Measurements from ENCODE around the gene P2RY11.

Gene P2RY11

GRCh38 chr19:10136936-10137335 lies 25.4 kb downstream of the P2RY11 start:
- no peaks in the 10 kb centered on the region for H3K9me3 ChIP-seq (ENCODE audit: insufficient read depth, low read depth, low read length)
- peaks cover 99% of the 10 kb centered on the region for H3K36me3 ChIP-seq (ENCODE audit: insufficient read depth, low read depth, low read length)
- no peaks in the 10 kb centered on the region for H3K27me3 ChIP-seq (ENCODE audit: insufficient read depth, low read length)
- H3K4me3 ChIP-seq (ENCODE audit: low read length) = no peak overlapping the region
- no peak overlapping the region for H3K27ac ChIP-seq (ENCODE audit: low read length)
- H3K9ac ChIP-seq (ENCODE audit: low read depth, low read length) = no peak overlapping the region
- no peaks in the 10 kb centered on the region for H3K4me1 ChIP-seq (ENCODE audit: insufficient read depth, low read length)

DNA sequence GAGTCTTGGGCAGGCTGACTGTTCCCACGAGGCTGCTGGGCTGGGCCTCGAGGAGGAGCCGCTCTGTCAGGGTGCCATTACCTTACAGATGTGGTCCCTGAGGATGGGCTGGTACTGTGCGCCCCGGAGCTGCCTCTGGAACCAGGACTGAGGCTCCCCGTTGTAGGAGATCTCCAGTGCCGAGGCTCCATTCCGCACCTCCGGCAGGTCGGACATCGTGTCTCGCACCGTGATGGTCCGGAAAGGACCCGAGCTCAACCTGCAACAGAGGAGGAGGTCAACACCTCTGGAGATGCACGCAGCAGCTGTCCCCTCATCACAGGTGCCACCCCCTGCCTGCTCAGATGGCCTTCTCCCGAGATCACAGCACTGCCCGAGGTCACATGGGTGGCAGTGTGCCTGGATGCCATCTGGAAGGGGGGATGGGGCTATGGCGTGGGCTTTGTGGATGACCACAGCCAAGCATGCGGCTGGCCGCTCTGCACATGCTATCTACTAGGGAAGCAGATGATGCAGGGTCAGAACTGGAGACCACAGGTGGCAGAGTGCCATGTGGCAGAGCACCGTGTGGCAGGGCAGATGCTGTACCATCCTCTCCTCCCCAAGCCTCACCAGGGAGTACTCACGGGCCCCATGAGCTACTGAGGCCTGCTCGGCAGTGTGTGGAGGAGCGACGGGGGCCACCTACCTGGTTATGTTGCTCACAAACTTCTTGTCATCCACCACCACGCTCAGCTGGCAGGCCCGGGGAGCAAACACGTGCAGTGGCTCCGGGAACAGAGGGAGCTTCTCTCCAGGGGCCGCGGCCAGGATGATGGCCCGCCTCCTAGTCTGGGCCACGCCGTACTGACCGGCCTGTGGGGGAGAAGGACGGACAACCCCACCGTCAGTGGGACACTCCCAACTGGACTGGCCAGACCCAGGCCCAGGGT lies 26.5 kb downstream of the P2RY11 start:
- Histone ChIP-seq H3K4me1 (ENCODE audit: insufficient read depth, low read length) (no peaks in the 10 kb centered on the region), H3K27ac (ENCODE audit: low read length) (no peak overlapping the region), H3K27me3 (ENCODE audit: insufficient read depth, low read length) (no peaks in the 10 kb centered on the region), H3K9me3 (ENCODE audit: insufficient read depth, low read depth, low read length) (no peaks in the 10 kb centered on the region), H3K9ac (ENCODE audit: low read depth, low read length) (no peak overlapping the region), H3K4me3 (ENCODE audit: low read length) (no peak overlapping the region), H3K36me3 (ENCODE audit: insufficient read depth, low read depth, low read length) (peaks cover 100% of the 10 kb centered on the region)

GRCh38 chr19:10138879-10139795 lies 27.6 kb downstream of the P2RY11 start:
- Histone ChIP-seq H3K4me3 (ENCODE audit: low read length) (no peak overlapping the region), H3K27me3 (ENCODE audit: insufficient read depth, low read length) (no peaks in the 10 kb centered on the region), H3K9ac (ENCODE audit: low read depth, low read length) (no peak overlapping the region), H3K9me3 (ENCODE audit: insufficient read depth, low read depth, low read length) (no peaks in the 10 kb centered on the region), H3K36me3 (ENCODE audit: insufficient read depth, low read depth, low read length) (peaks cover 100% of the 10 kb centered on the region), H3K27ac (ENCODE audit: low read length) (no peak overlapping the region), H3K4me1 (ENCODE audit: insufficient read depth, low read length) (no peaks in the 10 kb centered on the region)

GRCh38 chr19:10139952-10140351 lies 28.5 kb downstream of the P2RY11 start:
- Histone ChIP-seq H3K9me3 (ENCODE audit: insufficient read depth, low read depth, low read length) (no peaks in the 10 kb centered on the region), H3K4me3 (ENCODE audit: low read length) (no peak overlapping the region), H3K27me3 (ENCODE audit: insufficient read depth, low read length) (no peaks in the 10 kb centered on the region), H3K4me1 (ENCODE audit: insufficient read depth, low read length) (no peaks in the 10 kb centered on the region), H3K9ac (ENCODE audit: low read depth, low read length) (no peak overlapping the region), H3K27ac (ENCODE audit: low read length) (no peak overlapping the region), H3K36me3 (ENCODE audit: insufficient read depth, low read depth, low read length) (peaks cover 100% of the 10 kb centered on the region)

DNA sequence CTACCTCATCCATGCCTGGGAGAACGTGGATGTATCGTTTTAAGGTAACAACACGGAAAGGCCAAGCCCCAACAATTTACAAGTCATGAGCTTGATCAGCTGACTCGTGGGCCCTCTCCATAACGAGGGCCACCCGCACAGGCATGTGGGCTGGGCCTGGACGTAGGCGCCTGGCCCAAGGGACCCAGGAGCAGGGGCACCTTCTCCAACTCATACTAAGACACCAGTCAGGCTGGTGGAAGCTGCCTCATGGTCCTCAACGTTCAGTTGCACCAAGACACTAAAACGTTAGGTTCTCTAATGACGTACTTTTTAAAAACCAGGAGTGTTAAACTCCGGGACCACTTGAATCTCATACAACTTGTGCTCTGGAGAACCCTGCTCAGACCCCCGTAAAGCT lies 30.0 kb downstream of the P2RY11 start:
- Histone ChIP-seq H3K27me3 (ENCODE audit: insufficient read depth, low read length) (no peaks in the 10 kb centered on the region), H3K9me3 (ENCODE audit: insufficient read depth, low read depth, low read length) (no peaks in the 10 kb centered on the region), H3K4me3 (ENCODE audit: low read length) (no peak overlapping the region), H3K27ac (ENCODE audit: low read length) (no peak overlapping the region), H3K9ac (ENCODE audit: low read depth, low read length) (no peak overlapping the region), H3K36me3 (ENCODE audit: insufficient read depth, low read depth, low read length) (peaks cover 100% of the 10 kb centered on the region), H3K4me1 (ENCODE audit: insufficient read depth, low read length) (no peaks in the 10 kb centered on the region)

GRCh38 chr19:10141973-10142372 lies 30.5 kb downstream of the P2RY11 start:
- H3K27me3 ChIP-seq (ENCODE audit: insufficient read depth, low read length) = no peaks in the 10 kb centered on the region
- H3K36me3 ChIP-seq (ENCODE audit: insufficient read depth, low read depth, low read length) = peaks cover 100% of the 10 kb centered on the region
- no peak overlapping the region for H3K9ac ChIP-seq (ENCODE audit: low read depth, low read length)
- H3K4me1 ChIP-seq (ENCODE audit: insufficient read depth, low read length) = no peaks in the 10 kb centered on the region
- H3K9me3 ChIP-seq (ENCODE audit: insufficient read depth, low read depth, low read length) = no peaks in the 10 kb centered on the region
- no peak overlapping the region for H3K27ac ChIP-seq (ENCODE audit: low read length)
- H3K4me3 ChIP-seq (ENCODE audit: low read length) = no peak overlapping the region

DNA sequence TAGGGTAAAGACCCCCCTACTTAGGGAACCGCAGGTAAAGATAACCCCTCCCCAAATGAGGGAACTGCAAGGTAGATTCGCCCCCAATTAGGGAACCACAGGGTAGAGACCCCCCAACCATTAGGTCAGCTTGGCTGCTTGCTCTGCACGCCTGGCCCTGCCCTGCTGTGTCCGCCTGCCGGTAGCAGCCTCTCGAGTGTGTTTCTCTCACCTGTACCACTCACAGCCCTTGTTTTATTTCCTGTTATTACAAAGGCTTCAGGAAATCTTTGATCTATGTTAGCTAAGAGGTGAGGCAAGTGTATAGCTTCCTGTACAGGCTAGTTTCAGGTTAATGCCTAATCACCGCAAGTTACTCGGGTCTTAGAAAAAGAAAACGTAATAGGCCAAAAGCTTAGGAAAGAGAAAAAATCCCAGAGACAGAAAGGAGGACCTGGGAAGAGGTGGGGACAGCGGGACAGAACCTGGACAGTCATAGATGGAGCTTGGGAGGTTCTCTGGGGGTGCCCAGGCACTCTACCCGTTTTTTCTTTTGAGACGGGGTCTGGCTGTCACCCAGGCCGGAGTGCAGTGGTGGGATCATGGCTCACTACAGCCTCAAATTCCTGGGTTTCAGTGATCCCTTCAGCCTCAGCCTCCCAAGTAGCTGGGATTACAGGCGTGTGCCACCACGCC lies 31.3 kb downstream of the P2RY11 start:
- Histone ChIP-seq H3K27me3 (ENCODE audit: insufficient read depth, low read length) (no peaks in the 10 kb centered on the region), H3K9ac (ENCODE audit: low read depth, low read length) (no peak overlapping the region), H3K27ac (ENCODE audit: low read length) (no peak overlapping the region), H3K9me3 (ENCODE audit: insufficient read depth, low read depth, low read length) (no peaks in the 10 kb centered on the region), H3K36me3 (ENCODE audit: insufficient read depth, low read depth, low read length) (peaks cover 99% of the 10 kb centered on the region), H3K4me1 (ENCODE audit: insufficient read depth, low read length) (no peaks in the 10 kb centered on the region), H3K4me3 (ENCODE audit: low read length) (no peak overlapping the region)

DNA sequence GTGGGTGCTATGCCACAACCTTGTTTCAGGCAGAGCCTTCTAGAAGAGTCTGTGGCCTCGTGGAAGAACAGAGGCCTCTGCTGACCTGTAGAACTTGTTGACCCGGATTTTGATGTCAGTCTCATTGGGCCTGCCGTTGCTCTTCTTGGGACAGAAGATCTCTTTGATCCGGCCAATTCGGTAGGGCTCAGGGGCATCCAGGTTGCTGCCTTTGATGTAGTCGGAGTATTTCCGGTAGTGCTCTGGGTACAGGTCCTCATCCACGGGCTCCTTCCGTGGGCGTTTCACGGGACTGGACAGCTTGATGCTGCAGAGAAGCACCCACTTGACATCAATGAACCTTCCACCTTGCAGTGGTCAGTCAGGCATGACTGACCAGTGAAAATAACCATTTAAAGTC lies 32.2 kb downstream of the P2RY11 start:
- Histone ChIP-seq H3K4me1 (ENCODE audit: insufficient read depth, low read length) (no peaks in the 10 kb centered on the region), H3K36me3 (ENCODE audit: insufficient read depth, low read depth, low read length) (peaks cover 97% of the 10 kb centered on the region), H3K27ac (ENCODE audit: low read length) (no peak overlapping the region), H3K4me3 (ENCODE audit: low read length) (no peak overlapping the region), H3K9me3 (ENCODE audit: insufficient read depth, low read depth, low read length) (no peaks in the 10 kb centered on the region), H3K27me3 (ENCODE audit: insufficient read depth, low read length) (no peaks in the 10 kb centered on the region), H3K9ac (ENCODE audit: low read depth, low read length) (no peak overlapping the region)

GRCh38 chr19:10144361-10144760 lies 32.9 kb downstream of the P2RY11 start:
- Histone ChIP-seq H3K9ac (ENCODE audit: low read depth, low read length) (no peak overlapping the region), H3K4me3 (ENCODE audit: low read length) (no peak overlapping the region), H3K36me3 (ENCODE audit: insufficient read depth, low read depth, low read length) (peaks cover 97% of the 10 kb centered on the region), H3K27ac (ENCODE audit: low read length) (no peak overlapping the region), H3K4me1 (ENCODE audit: insufficient read depth, low read length) (no peaks in the 10 kb centered on the region), H3K9me3 (ENCODE audit: insufficient read depth, low read depth, low read length) (no peaks in the 10 kb centered on the region), H3K27me3 (ENCODE audit: insufficient read depth, low read length) (no peaks in the 10 kb centered on the region)

DNA sequence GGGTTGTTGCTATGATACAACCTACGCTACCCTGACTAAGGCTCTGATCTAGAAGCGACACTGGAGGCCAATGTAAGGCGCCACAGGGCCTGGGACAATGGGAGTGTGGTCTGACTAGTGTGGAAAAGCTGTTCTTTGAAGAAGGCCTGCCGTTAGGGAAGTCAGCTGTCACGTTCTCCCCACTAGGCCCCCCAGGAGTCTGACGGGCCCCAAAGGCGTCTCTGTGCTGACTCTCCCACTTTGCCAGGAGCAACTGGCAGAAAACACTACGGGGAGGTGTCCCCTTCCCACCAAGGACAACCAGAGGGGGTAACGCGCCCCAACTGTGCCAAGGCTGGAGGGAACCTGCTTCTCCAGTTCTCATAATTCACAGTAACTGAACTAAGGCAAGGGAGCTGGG lies 33.5 kb downstream of the P2RY11 start:
- H3K9me3 ChIP-seq (ENCODE audit: insufficient read depth, low read depth, low read length) = no peaks in the 10 kb centered on the region
- H3K36me3 ChIP-seq (ENCODE audit: insufficient read depth, low read depth, low read length) = peaks cover 97% of the 10 kb centered on the region
- H3K9ac ChIP-seq (ENCODE audit: low read depth, low read length) = no peak overlapping the region
- no peak overlapping the region for H3K4me3 ChIP-seq (ENCODE audit: low read length)
- H3K4me1 ChIP-seq (ENCODE audit: insufficient read depth, low read length) = no peaks in the 10 kb centered on the region
- H3K27me3 ChIP-seq (ENCODE audit: insufficient read depth, low read length) = no peaks in the 10 kb centered on the region
- H3K27ac ChIP-seq (ENCODE audit: low read length) = no peak overlapping the region

- no peak overlapping the region for H3K27ac ChIP-seq (ENCODE audit: low read length)
- H3K9ac ChIP-seq (ENCODE audit: low read depth, low read length) = no peak overlapping the region
- H3K4me1 ChIP-seq (ENCODE audit: insufficient read depth, low read length) = no peaks in the 10 kb centered on the region
- no peaks in the 10 kb centered on the region for H3K9me3 ChIP-seq (ENCODE audit: insufficient read depth, low read depth, low read length)
- peaks cover 97% of the 10 kb centered on the region for H3K36me3 ChIP-seq (ENCODE audit: insufficient read depth, low read depth, low read length)
- no peak overlapping the region for H3K4me3 ChIP-seq (ENCODE audit: low read length)
- H3K27me3 ChIP-seq (ENCODE audit: insufficient read depth, low read length) = no peaks in the 10 kb centered on the region
These were observed 34.6 kb downstream of the P2RY11 start for GRCh38 chr19:10146142-10146541.
